Activated CD4-positive, alpha-beta T cell treated with anti-CD3 and anti-CD28 coated beads, Interleukin-10, Interleukin-2, amounts not matched to agents 100 ng/mL and 50 ng/mL, durations not matched to agents 16 hours and 8 hours (primary cell): Measurements from ENCODE around the gene NOTCH1.

Experiments
- DNase-seq: peaks from one replicate; pipeline ENCODE4 v3.0.0-alpha.2; 2020

Gene NOTCH1

DNA sequence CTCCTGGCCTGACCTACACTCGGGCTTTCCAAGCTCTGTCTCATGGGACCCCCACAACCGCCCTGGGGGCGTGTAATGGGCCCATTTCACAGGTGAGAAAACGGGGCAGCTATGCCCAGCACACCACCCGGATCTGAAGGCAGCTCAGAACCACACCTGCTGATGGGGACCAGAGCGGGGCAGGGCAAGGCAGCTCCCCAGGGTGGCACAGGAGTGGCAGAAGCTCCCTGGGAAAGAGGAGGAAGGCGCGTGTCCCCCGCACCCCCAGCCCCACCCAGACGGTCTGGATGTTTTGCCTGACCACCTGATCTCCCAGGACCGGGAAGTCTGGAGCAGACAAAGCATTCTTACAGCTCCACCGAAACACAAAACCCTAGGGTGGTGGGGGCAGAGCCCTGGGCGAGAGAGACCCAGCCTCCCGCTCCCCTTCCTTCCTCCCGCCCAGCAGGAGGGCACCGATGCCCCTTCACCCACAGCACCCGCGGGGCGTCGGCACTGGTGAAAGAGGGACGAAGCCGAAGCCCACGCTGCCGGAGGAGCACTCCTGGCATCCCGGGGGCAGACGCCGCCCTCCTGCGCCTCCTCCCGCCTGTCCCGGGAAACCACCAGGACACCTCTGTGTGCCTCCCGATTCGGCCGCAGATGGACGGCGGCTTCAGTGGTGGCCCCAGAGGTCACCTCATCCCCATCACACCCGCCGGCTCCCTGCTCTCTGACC, 14.5 kb downstream of the NOTCH1 start:
- DNase-seq, result no peak

DNA sequence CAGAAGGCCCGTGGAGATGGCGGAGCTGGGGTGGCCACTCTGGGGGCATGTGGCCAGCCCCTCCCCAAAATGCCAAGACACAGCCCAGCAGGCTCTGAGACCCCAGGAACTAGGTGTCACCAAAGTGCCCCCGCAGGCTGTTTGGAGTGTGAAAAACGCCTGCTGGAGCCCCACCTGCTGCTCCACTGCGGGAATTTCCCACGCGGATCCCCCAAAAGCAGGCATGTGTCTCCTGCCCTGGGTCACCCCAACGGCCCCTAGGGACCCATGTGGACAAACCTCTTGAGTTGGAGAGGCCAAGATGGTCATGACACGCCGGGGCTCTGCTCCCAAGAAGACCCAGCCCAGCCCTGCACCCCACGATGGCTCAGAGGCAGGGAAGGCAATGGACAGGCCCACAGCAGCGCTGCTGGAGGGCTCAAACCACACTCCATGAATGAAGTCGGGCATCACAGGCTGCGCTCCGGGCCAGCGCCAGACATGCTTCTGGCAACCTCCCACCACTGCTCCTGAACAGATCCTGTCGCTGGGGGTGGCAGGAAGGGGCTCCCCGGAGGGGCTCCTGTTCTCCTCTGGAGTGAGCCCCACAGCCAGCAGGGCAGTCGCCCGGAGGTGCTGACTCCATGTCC, 15.3 kb downstream of the NOTCH1 start:
- no peak for DNase-seq

DNA sequence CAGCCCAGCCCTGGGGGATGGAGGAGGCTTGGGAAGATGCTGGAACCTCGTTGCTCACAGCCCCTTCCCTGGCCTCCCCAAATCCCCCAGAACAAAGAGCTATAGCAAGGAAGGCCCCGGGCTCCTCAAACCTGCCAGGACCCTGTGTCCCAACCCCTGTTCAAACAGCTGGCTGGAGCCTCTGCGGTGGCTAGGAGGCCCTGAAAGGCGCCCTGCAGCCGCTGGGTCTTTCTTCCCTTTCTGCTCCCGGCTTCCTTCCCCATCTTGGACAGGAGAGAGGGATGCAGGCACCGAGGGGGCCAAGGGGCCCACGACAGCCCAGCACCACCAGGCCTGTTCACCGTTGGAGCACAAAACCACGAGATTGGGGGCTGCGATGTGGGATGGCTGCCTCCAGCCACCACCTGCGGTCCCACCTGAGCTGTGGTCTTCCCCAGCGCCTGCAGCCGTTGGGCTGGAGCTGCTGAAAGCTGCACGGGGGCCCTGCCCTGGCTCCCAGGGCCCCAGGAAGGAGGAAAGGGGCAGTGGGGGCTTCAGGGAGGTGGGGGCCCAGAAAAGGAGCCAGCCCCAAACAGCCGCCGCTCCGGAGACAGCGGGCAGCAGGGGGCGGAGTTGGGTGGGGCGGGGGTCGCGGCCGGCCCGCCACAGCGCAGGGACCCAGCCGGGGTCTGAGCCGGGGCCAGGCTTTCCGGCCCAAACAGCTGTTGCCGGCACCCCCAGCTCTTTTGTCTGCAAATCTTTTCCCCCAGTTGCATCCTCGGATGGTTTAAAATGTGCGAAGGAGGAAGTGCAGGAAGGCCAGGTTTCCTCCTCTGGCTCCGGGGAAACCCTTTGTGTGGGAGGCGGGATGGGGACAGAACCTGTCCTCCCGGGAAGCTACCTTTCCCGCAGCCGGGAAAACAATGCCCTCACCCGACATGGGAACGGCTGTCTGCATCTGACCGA, 16.1 kb downstream of the NOTCH1 start:
- DNase-seq, result no peak

DNA sequence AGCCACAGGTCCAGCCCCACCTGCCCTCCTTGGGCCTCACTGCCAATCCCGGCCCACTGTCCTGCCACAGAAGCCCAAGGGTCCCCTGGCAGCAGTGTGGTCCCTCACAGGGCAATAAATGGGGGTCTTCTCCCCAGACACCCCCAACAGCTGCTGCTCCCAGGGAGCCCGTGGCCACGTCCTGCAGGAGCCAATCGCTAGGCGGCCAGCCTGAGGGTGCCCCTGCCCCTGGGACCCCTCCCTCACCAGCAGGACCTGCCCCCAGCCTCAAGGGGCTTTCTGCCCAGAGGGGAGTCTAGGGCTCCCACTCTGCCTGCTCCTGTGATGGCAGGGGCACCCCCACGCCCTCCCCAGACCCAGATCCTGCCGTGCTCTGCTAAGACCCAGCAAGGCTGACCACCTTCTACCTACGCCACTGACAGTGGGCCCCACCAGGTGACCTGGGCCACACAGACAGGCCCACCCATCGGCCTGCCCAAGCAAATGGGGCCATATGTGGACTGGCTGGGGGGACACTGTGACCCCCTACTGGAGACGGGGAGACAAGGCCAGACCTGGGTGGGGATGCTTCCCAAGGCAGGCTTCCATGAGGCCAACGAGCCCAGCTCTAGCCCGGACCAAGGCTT, 17.0 kb downstream of the NOTCH1 start:
- DNase-seq, result no peak

DNA sequence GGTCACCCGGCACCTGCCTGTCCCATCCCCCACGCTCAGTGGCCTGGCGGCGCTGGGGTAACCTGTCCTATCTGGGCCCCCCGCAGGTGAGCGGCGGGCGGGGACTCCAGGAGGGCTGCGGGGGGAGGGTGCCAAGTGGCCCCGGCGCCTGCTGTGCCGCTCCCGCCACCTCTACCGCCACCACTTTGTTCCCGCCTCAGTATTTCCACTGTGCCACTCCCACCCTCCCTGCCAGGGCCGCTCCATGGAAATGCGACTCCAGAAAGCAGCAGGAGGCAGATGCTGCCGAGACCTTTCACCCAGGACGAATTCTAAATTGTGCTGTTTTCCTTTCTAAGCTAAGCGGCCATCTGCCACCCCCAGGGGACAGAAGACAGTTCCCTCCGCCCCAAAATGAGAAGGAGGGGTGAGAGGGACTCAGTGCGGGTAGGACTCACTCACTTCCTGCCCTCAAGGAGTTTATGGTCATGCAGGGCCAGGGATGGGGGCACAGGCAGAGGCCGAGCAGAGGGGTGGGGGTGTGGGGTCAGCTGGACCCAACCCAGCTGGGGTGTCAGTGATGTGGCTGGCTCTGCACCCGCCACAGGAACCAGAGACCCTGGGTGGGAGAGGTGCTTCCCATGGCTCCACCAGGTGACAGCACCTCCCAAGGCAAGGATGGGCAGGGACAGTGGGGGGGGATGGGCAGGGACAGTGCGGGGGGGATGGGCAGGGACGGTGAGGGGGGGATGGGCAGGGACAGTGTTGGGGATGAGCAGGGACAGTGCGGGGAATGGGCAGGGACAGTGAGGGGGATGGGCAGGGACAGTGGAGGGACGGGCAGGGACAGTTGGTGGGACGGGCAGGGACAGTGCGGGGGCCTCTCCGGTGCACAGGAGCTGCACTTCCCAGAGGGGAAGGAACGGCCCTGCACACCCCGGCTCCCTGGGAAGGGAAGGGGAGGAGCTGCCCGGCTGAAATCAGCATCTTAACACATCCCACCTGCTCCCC, 17.8 kb downstream of the NOTCH1 start:
- no peak for DNase-seq

DNA sequence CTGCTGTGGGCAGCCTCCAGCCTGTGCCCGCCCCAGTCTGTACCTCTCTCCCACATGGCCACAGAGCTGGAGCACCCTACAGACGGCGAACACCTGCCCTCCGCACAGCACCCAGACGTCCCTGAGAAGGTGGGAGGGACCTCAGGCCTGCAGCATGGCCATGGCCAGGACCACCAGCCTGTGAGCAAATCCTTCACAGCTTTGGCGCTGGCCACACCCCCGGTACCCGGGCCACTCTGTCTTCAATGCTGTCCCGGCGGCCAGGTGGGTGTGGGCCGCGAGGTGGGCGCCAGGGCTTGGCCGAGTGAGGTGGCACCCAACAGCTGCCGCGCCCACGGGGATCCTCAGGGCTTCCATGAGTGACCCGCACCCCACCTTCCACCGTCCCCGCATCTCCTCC, 18.7 kb downstream of the NOTCH1 start:
- no peak for DNase-seq

DNA sequence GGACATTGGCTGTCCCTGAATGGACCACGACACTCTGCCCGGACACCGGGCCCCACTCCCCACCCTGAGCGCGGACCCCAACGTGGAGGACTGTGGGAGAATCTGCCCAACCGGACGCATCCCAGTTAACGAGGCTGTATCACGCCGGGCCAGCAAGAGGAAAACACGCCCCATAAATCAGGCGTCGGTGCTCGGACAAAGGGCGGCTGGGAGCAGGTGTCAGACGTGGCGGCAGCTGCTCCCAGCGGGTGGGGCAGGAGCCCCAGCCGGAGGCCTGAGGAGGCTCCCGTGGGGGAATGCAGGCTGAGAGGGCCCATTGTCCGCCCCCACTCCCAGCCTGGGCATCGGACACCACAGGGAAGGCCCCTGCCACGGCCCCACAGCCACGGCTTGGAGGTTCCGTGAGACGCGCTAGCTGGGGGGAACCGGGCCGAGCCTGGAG, 19.2 kb downstream of the NOTCH1 start:
- DNase-seq, result no peak

DNA sequence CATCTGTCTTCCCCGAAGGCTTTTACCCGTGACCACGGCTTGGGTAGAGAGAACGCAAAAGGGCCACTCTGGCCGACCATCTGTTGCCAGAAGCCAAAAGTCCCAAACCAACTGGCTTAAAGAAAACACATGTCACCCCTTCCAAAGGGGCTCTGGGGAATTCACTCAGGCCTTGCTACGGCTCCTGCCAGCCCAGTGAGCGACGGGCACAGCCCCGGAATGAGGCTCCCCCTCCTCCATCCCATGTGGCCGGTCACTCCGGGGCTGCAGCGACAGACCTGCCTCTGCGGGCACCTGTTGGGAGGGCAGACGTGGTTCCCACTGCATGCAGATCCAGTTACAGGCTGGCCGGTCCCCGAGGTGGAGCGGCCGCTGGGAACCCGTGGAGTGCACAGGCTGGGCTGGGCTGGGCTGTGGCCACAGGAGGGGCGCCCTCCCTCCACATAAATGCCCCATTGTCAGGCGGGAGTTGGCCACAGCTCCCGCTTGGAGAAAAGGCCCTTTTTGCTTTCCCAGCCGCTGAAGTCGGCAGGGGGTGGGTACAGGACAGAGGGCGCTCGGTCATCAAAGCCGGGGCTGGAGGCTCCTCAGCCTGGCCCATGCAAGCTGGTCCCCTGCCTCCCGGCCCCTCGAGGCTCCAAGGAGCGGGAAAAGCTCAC, 19.9 kb downstream of the NOTCH1 start:
- no peak for DNase-seq

DNA sequence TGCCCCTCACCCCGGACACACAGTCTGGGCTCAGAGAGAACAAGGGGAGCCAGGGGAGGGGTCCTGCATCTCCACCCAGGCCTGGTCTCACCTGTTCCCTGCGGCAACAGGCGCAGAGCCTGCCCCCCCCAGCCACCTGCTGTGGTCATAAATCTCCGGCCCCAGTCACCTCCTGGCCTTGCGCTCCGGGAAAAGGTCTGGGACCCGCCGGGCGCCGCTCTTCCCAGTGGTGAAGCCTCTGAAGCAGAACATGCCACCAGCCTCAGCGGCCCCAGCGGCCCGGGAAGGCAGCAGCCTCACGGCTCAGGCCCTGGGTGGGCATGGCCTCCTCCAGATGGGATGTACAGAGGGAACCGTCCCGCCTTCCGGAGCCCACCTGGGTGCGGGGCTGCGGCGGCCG, 20.6 kb downstream of the NOTCH1 start:
- DNase-seq, result no peak

DNA sequence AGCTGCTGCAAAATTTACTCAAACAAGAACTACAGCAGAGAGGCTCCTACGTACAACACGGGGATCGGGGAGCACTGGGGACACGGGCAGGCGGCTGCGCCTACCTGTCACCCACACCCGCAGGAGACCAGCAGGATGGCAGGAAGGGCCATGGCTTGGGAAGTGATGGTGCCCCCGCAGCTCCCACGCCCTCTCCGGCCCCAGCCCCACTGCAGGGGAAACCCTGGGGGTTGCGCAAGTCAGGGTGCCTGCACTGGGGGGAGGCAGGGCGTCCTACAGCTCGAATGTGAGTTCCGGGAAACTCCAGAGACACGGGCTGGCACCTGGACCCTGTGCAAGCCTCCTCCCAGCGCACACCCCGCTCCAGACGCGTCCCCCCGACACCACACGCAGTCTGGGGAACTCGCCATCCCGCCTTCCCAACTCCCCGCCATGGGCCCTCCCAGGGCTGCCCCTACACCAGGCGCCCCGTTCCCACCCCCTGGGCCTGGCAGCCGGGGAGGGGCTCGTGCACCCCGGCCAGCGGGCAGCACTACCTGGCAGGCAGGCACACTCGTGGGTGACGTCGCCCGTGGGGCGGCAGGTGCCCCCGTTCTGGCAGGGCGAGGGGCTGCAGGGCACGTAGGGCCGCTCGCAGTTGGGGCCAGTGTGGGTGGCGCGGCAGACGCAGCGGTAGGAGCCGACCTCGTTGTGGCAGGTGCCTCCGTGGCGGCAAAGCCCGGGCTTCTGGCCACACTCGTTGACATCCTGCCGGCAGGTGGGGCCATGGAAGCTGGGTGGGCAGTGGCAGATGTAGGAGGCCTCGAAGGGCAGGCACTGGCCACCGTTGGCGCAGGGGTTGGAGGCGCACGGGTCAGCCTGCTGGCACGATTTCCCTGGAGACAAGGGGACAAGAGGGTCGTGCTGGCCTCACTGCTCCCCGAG, 23.3 kb downstream of the NOTCH1 start:
- no peak for DNase-seq

DNA sequence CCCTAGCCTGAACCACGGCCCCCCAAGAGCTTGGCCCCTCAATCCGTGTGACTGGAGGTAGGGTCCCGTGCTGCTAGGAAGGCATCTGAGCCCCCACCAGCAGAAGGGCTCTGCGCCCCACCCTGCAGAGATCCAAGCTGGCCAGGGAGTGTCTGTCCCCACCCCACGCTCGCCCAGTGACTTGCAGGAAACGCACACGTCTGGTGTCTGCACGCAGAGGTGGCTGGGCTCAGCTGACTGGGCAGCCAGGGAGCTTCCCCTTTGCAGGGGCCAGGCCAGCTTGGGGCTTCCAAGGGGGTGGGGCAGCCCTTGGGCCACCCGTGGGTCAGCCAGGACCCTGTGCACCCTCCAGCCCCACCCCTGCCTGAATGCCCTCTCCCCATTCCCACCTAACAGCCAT, 24.3 kb downstream of the NOTCH1 start:
- no peak for DNase-seq

DNA sequence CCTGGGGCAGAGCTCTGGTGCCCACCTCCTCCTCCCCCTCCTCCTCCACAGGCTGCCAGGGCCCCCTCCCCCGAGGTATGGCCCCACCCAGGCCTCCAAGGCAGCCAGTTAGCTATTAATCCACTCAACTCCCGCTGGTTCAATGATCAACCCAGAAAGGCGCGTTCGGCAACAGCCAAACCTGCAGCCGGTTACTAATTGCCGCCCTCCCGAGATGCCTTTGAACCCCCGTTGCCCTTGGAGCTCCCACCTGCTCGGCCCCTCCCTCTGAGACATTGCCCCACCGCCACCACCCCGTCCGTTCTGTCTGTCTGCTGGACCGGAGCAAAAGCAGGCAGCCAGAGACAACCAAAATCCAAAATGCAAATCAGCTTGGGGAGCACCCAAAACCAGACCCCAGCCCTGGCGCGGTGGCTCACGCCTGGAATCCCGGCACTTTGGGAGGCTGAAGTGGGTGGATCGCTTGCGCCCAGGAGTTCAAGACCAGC, 25.8 kb downstream of the NOTCH1 start:
- no peak for DNase-seq

DNA sequence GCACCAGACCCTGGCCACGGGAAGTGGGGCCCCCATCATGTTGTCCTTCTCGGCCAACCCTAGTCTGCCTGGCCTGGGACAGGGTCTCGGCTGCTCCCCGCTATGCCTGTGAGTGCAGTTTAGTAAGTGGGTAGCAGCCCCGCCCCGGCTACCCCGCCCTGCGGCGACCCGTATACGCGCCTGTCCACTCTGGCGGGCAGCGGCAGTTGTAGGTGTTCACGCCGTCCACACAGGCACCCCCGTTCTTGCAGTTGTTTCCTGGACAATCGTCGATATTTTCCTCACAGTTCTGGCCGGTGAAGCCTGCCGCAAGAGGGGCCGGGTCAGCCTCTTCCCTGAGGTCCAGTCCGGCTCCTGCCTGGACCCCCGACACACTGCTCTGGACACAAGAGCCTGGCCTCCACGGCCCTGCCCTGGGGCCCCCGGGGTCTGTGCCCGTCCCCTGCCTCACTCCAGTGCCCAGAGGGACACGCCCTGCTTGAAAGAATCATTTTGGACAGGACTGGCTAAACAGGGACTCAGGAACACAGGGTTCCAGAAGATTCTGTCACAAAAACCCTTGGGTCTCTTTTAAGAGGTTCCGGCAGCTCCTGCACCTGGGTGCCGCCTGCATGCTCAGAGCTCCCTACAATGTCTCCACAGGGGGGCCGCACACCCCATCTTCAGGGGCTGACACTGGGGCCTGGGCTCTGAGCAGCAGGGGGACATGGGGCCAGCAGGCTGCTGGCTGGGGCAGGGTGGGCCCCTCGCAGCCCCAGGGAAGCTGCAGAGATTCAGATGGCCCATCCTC, 26.4 kb downstream of the NOTCH1 start:
- no peak for DNase-seq

DNA sequence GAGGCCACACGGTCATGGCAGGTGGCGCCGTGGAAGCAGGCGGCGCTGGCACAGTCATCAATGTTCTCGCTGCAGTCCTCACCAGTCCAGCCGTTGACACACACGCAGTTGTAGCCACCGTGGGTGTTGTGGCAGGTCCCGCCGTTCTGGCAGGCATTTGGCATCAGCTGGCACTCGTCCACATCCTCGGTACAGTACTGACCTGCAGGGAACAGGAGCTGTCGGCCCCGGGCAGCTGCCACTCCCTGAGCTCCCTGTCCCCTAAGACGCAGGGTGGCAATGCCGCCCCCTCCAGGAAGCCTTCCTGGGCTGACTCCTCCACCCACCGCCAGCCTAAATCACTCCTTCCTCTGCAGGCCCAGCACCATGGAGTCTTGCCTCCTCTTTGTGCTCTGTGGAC, 27.2 kb downstream of the NOTCH1 start:
- no peak for DNase-seq

DNA sequence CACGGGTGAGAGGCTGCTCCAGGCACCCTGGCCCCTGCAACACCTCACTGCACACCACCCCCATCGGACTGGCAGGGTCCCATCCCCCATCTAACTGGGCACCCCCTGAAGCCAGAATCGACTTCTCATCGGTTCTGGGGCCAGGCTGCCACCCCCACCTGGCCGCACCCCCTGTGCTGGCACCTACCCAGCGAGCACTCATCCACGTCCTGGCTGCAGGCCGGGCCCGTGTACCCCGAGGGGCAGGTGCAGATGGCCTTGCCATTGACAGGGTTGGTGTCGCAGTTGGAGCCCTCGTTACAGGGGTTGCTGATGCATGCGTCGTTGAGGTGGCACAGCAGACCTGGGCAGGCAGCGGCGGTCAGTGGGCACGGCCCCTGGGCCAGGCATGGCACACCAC, 27.9 kb downstream of the NOTCH1 start:
- DNase-seq, result no peak

DNA sequence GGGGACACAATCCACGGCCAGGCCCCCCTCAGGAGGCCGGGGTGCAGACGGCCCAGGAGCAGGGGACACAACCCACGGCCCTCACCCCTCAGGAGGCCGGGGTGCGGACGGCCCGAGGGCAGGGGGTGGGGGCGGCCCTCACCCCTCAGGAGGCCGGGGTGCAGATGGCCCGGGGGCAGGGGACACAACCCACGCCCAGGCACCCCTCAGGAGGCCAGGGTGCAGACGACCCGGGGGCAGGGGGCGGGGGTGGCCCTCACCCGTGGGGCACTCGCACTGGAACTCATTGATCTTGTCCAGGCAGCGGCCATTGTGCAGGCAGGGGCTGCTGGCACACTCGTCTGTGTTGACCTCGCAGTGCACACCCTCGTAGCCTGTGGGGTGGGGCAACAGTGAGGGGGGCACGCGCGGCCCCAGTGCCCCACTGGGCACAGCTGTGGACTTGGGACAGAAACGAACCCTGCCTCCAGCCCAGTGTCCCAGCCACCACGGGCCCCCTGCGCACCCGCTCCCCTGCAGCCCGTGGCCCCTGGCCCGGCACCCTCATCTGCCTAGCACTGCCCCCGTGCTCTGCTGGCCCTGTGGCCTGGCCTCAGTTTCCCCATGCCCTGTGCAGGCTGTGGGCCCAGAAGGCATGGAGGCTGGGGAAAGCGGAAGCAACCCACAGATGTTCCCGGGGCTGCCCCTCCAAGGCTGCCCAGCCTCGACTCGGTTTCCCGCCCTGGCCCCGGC, 28.7 kb downstream of the NOTCH1 start:
- no peak for DNase-seq

DNA sequence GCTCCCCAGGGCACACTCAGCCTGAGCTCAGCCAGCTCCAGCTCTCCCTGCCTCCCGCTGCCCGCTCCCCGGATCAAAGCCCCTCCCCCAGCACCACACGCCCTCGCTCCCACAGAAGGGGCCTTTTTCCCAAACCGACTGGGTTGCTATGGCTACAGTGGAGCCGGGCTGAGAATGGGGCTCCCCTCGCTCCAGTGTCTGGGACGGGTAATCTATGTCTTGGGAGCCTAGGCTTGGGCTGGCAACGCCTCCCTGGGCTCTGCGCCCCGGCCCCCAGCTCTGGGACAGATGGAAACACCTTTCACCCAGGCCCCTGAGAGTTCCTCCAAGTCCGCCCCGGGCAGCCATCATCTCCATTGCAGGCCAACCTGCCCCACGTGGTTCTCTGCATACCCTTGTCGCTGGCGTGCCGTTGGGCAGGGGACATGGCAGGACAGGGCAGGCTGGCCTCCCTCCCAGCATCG, 29.6 kb downstream of the NOTCH1 start:
- DNase-seq, result no peak

DNA sequence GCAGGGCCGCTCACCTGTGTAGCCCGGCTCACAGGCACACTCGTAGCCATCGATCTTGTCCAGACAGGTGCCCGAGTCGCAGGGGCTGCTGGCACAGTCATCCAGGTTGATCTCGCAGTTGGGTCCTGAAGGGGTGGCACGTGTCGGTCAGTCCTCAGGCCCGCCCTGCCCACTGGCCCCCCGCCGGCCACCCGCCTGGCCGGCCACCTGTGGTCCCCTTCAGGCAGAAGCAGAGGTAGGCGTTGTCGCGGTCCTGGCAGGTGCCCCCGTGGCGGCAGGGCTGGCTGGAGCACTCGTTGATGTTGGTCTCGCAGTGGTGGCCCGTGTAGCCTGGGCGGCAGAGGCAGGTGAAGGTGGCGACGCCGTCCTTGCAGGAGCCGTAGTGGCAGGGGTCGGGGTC, 30.6 kb downstream of the NOTCH1 start:
- DNase-seq, result no peak
